Kidney epithelial cell (primary cell): ENCODE results near the gene APOL3. TPM values are rescaled to one million over a fixed set of nuclear protein-coding genes. Genes with fewer than 3 reads are reported as not detected.
"Not testable (repeated sequence)": the region's sequence is repeated elsewhere in the genome, so short reads cannot be mapped to it uniquely, and the experiment has no call there.

Experiments
- DNase-seq: peaks from one replicate; pipeline ENCODE4 v3.0.0-alpha.2; 2010; ENCODE audit warnings: low read depth
- H3K27me3 ChIP-seq: 2 replicates; pipeline ENCODE4 v1.6.0; 2011; ENCODE audit warnings: low read length; ENCODE audit not compliant: control insufficient read depth, insufficient read depth
- H3K36me3 ChIP-seq: 2 replicates; pipeline ENCODE4 v1.5.1; 2011; ENCODE audit warnings: low read length; ENCODE audit not compliant: control insufficient read depth, insufficient read depth
- H3K4me3 ChIP-seq: 2 replicates; pipeline ENCODE4 v1.5.1; 2011; ENCODE audit warnings: low read depth, mild to moderate bottlenecking, control low read depth, low read length
- total RNA-seq: library from RNA; depleted of rRNA; stranded (reverse); fragments of >200 nt; gene quantifications from 2 replicates; pipeline ENCODE4 v1.2.3, GENCODE V29; 2015
- TF ChIP-seq, protein P1 (sequence below): IDR thresholded peaks from 2 replicates; pipeline ENCODE4 v1.5.1; 2011; ENCODE audit warnings: mild to moderate bottlenecking, moderate library complexity, low read length, control low read depth, inconsistent platforms; ENCODE audit not compliant: insufficient read depth, poor library complexity, severe bottlenecking

APOL3 gene, protein sequence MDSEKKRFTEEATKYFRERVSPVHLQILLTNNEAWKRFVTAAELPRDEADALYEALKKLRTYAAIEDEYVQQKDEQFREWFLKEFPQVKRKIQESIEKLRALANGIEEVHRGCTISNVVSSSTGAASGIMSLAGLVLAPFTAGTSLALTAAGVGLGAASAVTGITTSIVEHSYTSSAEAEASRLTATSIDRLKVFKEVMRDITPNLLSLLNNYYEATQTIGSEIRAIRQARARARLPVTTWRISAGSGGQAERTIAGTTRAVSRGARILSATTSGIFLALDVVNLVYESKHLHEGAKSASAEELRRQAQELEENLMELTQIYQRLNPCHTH
- 4.4 and 19.2 TPM in 2 replicates for total RNA-seq

DNA sequence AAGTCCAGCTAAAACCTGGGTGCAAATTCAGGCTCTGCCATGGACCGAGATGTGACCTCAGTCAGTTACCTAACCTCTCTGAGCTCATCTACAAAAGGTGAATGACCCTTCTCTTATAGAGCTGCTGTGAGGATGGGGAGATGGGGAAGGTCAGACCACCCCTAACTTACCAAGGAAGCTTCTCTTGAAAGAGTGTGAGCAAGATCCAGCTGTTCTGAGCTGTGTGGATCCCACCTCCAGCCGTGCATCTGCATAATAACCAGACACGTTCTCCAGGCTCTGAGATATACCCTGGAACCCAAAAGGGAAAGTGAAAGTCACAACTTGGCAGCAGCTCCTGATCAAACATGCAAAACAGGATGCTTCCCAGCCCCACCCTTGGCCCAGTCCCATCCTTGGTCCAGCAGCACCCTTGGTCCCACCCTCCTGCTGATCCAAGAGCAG, at the start of gene APOL3:
APOL3 (minus strand) TSS at position 257 of the 444 bp plus-strand sequence. CDS start 11,700 bp downstream, outside the sequence.
- TF ChIP-seq, protein P1, sequence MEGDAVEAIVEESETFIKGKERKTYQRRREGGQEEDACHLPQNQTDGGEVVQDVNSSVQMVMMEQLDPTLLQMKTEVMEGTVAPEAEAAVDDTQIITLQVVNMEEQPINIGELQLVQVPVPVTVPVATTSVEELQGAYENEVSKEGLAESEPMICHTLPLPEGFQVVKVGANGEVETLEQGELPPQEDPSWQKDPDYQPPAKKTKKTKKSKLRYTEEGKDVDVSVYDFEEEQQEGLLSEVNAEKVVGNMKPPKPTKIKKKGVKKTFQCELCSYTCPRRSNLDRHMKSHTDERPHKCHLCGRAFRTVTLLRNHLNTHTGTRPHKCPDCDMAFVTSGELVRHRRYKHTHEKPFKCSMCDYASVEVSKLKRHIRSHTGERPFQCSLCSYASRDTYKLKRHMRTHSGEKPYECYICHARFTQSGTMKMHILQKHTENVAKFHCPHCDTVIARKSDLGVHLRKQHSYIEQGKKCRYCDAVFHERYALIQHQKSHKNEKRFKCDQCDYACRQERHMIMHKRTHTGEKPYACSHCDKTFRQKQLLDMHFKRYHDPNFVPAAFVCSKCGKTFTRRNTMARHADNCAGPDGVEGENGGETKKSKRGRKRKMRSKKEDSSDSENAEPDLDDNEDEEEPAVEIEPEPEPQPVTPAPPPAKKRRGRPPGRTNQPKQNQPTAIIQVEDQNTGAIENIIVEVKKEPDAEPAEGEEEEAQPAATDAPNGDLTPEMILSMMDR: no peak
- Histone ChIP-seq H3K4me3 (no peak within 1 kb of the TSS), H3K27me3 (no peaks in the 10 kb centered on the region), H3K36me3 (no peaks in the 10 kb centered on the region)
- DNase-seq: no peak

DNA sequence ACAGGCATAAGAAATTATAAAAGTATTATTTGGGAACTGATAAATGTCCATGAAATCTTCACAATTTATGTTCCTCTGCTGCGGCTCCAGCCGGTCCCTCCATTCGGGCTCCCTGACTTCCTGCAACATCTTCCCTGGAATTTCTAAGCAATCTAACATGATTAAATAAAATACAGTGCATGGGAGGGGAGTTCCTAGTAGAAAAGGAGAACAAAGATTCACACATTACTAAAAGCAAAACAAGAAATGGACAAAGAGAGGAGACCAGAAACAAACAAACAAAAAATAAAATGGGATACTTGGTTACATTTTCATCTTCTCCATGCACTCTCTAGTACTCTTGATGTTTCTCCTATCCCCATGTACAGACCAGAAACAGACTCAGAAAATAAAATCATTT, 49.7 kb upstream of the APOL3 start:
- H3K36me3 ChIP-seq: no peaks in the 10 kb centered on the region
- TF ChIP-seq, protein P1: no peak
- no peak for DNase-seq
- no peak overlapping the region for H3K4me3 ChIP-seq
- H3K27me3 ChIP-seq: peaks cover 23% of the 10 kb centered on the region

DNA sequence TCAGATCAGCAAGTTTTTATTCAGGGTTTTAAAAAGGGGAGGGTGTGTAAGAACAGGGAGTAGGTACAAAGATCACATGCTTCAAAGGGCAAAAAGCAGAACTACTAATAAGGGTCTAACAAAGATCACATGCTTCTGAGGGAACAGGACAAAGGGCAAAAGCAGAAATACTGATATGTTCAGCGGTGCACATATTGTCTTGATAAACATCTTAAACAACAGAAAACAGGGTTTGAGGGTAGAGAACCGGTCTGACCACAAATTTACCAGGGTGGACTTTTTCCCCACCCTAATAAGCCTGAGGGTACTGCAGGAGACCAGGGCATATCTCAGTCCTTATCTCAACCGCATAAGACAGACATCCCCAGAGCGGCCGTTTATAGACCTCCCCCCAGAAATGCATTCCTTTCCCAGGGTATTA, 48.9 kb upstream of the APOL3 start:
- peaks cover 20% of the 10 kb centered on the region for H3K27me3 ChIP-seq
- H3K36me3 ChIP-seq, DNase-seq, H3K4me3 ChIP-seq: not testable (repeated sequence)

DNA sequence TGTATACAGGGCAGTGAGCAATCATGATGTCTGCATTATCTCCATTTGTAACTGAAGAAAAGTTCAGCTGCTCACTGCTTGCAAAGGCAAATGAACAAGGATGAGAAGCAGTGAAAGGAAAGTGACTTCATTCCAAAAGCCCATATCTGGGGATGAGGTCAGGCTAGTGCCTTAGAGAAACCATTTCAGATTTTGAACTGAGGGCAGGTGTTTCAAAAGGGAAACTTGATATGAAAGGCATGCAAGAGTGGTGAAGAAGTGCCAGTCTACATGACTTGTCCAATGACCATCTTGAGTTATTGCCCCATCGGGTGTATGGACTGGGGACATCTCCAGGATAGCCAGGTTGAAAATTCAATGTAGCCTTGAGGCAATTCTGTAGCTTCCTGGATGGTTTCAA, 48.4 kb upstream of the APOL3 start:
- DNase-seq: no peak
- peaks cover 19% of the 10 kb centered on the region for H3K27me3 ChIP-seq
- H3K36me3 ChIP-seq: no peaks in the 10 kb centered on the region
- no peak overlapping the region for H3K4me3 ChIP-seq
- TF ChIP-seq, protein P1: no peak

DNA sequence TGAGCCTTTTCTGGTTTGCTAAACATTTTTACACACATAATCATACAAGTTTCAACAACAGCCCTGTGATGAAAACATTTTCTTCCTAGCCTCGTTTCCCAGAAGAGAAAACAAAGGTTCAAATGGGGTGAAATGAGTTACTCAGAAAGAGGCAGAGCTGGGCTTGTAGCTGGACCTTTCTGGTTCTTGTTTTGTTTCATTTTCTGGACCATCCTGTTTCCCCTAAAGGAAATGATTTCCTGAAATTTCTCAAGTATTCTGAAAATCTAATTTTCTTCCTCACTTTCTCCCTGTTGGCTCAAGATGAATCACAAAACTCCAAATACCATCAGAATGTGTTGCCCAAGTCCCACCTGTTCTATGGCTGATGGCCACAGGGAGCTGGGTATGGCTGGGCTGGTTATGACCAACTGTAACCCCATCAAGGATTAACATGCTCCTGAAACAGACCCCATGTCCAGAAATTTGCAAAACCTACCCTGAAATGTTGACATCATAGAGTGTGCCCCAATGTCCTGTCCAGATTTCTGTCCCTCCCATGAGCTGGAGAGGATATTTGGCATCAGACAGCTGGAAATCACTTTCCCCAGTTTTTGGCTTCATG, 47.7 kb upstream of the APOL3 start:
- no peak for DNase-seq
- Histone ChIP-seq H3K4me3 (no peak overlapping the region), H3K36me3 (no peaks in the 10 kb centered on the region), H3K27me3 (peaks cover 15% of the 10 kb centered on the region)
- TF ChIP-seq, protein P1: no peak

DNA sequence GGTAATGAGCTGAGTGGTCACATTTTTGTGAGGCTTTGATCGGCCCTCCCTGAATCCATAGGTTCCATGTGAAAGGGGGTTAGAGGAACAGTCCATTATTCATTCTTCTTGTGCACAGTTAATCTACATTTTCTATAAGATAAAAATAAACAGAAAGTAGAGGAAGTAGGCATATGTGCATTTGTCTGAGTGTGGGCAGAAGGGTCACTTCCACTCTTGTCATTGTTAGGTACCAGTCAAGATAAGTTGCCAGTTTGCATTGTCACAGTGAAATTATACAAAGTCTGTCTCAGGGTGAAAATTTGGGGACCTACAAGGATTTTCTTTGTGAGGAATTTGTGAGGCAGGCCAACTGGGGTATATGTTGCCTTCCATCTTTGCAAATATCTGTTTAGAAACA, 45.7 kb upstream of the APOL3 start:
- DNase-seq: no peak
- Histone ChIP-seq H3K36me3 (no peaks in the 10 kb centered on the region), H3K27me3 (peaks cover 4% of the 10 kb centered on the region), H3K4me3 (no peak overlapping the region)
- TF ChIP-seq, protein P1: no peak

DNA sequence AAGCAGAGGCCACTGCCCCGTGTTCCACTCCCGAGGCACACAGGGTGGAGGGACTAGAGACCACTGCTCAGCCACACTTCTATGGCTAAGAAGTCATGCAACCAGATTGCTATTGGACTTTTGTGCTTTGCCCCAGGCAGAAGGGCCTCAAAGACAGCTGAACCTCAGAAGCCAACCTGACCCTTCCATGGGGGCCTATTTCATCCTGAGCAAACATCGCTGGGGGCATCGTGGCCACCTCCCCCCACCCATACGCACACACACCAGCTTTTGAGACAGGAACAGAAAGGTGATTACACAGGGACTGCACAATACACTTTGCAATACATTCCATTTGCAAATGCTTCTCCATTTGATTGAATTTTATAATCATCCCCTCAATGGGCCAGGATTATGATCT, 45.0 kb upstream of the APOL3 start:
- not testable (repeated sequence) for H3K36me3 ChIP-seq

More for the DNA sequence above, 45.0 kb upstream of the APOL3 start:
- not testable (repeated sequence) for H3K4me3 ChIP-seq, DNase-seq, H3K27me3 ChIP-seq
